NB4 (cell line): ENCODE data around the gene G3BP1.

Experiments used
- DNase-seq: peaks from one replicate; pipeline ENCODE4 v3.0.0; 2010; ENCODE audit warnings: low read depth
- H3K4me3 ChIP-seq: one replicate; pipeline ENCODE4 v1.5.1; 2011; ENCODE audit warnings: mild to moderate bottlenecking, low read depth, low read length, moderate library complexity
- CTCF ChIP-seq: IDR thresholded peaks from one replicate; pipeline ENCODE4 v1.5.1; 2012; ENCODE audit warnings: low read depth, low read length
- MAX ChIP-seq: IDR thresholded peaks from 2 replicates; pipeline ENCODE4 v1.6.1; 2011; ENCODE audit warnings: low read depth, low read length
- MYC ChIP-seq: IDR thresholded peaks from 2 replicates; pipeline ENCODE4 v1.6.1; 2011; ENCODE audit warnings: low read depth, low read length
- POLR2A ChIP-seq: IDR thresholded peaks from 2 replicates; pipeline ENCODE4 v1.6.1; 2011; ENCODE audit warnings: mild to moderate bottlenecking; ENCODE audit not compliant: insufficient read length; ENCODE audit errors: extremely low read depth

The G3BP1 gene

GRCh38 chr5:151758141-151758429, 13.7 kb upstream of the G3BP1 start:
- TF ChIP-seq POLR2A (no peak), CTCF (no peak), MAX (no peak), MYC (no peak)
- no peak for DNase-seq
- peak overlapping the region; percentile 78 for H3K4me3 ChIP-seq

GRCh38 chr5:151758430-151759241, 13.1 kb upstream of the G3BP1 start, which contains the start of gene ATOX1:
Gene ATOX1 (minus strand): TSS chr5:151758631. CDS start chr5:151758551, 80 bp downstream.
- peak; percentile 92 for DNase-seq
- TF ChIP-seq CTCF (no peak), MYC (peak; percentile 60), POLR2A (peak; percentile 85), MAX (no peak; the same call in 1 of the 2 replicates)
- peak within 1 kb of the TSS; percentile 78 for H3K4me3 ChIP-seq

GRCh38 chr5:151764801-151765200, 7.0 kb upstream of the G3BP1 start:
- TF ChIP-seq MYC (no peak), CTCF (no peak), POLR2A (no peak), MAX (no peak)
- no peak overlapping the region for H3K4me3 ChIP-seq
- no peak for DNase-seq

- H3K4me3 ChIP-seq: no peak overlapping the region
- TF ChIP-seq CTCF: no peak
- TF ChIP-seq MAX: no peak
- DNase-seq: no peak
These were observed 4.8 kb upstream of the G3BP1 start for GRCh38 chr5:151766975-151767374.

GRCh38 chr5:151770383-151771258, 1.1 kb upstream of the G3BP1 start:
- TF ChIP-seq MAX (no peak), POLR2A (peak; percentile 35), CTCF (peak; percentile 15), MYC (peak; percentile 30)
- peak; percentile 88 for DNase-seq

More at GRCh38 chr5:151770383-151771258, 1.1 kb upstream of the G3BP1 start:
- peak overlapping the region; percentile 68 for H3K4me3 ChIP-seq
